Epithelial cell of esophagus (primary cell): ENCODE data around the gene PTPRK.

ENCODE experiments used
- DNase-seq: peaks from one replicate; pipeline ENCODE4 v3.0.0; 2010; ENCODE audit warnings: low read depth
- H3K4me3 ChIP-seq: 2 replicates; pipeline ENCODE4 v1.5.1; 2011; ENCODE audit warnings: mild to moderate bottlenecking, low read length, control low read depth
- CTCF ChIP-seq: IDR thresholded peaks from 2 replicates; pipeline ENCODE4 v1.5.1; 2011; ENCODE audit warnings: low read depth, mild to moderate bottlenecking, low read length, control low read depth, inconsistent platforms; ENCODE audit not compliant: insufficient read depth; ENCODE audit errors: missing control alignments

PTPRK gene

GRCh38 chr6:128339635-128340450 is 180.6 kb downstream of the PTPRK start:
- TF ChIP-seq CTCF = no peak
- no peak for DNase-seq
- no peak overlapping the region for H3K4me3 ChIP-seq

- no peak overlapping the region for H3K4me3 ChIP-seq
- DNase-seq = peak; percentile 29
- TF ChIP-seq CTCF = no peak
Measured at GRCh38 chr6:128337619-128338018, 182.8 kb downstream of the PTPRK start.

- H3K4me3 ChIP-seq = no peak overlapping the region
- DNase-seq = peak; percentile 39
- TF ChIP-seq CTCF = no peak
Measured at GRCh38 chr6:128336436-128337095, 183.8 kb downstream of the PTPRK start.

GRCh38 chr6:128335963-128336362 is 184.4 kb downstream of the PTPRK start:
- DNase-seq = no peak
- no peak for TF ChIP-seq CTCF
- H3K4me3 ChIP-seq = no peak overlapping the region

GRCh38 chr6:128333581-128334223 is 186.7 kb downstream of the PTPRK start:
- DNase-seq = no peak
- no peak overlapping the region for H3K4me3 ChIP-seq
- TF ChIP-seq CTCF = no peak

GRCh38 chr6:128327890-128328289 is 192.5 kb downstream of the PTPRK start:
- H3K4me3 ChIP-seq = no peak overlapping the region
- peak; percentile 41 for TF ChIP-seq CTCF
- DNase-seq = peak; percentile 46

- no peak for DNase-seq
- no peak overlapping the region for H3K4me3 ChIP-seq
- no peak for TF ChIP-seq CTCF
Measured at GRCh38 chr6:128323011-128323410, 197.4 kb downstream of the PTPRK start.
